22Rv1 (cell line): ENCODE measurements around the gene RNF213.

Experiments used
- CTCF ChIP-seq: fragments of 450-650 bp; IDR thresholded peaks from 2 replicates; pipeline ENCODE4 v1.5.1; 2017; ENCODE audit warnings: mild to moderate bottlenecking
- ZFX ChIP-seq: fragments of 450-650 bp; IDR thresholded peaks from 2 replicates; pipeline ENCODE4 v1.6.1; 2017; ENCODE audit warnings: antibody characterized with exemption, borderline replicate concordance

GRCh38 chr17:80311216-80311827, 50.7 kb downstream of the RNF213 start:
- no peak for TF ChIP-seq CTCF
- no peak for TF ChIP-seq ZFX
